Measurements from ENCODE around the gene SLC43A3.
A peak's percentile ranks its signal among the peaks of the same experiment; 100 is the strongest.

The SLC43A3 gene

DNA sequence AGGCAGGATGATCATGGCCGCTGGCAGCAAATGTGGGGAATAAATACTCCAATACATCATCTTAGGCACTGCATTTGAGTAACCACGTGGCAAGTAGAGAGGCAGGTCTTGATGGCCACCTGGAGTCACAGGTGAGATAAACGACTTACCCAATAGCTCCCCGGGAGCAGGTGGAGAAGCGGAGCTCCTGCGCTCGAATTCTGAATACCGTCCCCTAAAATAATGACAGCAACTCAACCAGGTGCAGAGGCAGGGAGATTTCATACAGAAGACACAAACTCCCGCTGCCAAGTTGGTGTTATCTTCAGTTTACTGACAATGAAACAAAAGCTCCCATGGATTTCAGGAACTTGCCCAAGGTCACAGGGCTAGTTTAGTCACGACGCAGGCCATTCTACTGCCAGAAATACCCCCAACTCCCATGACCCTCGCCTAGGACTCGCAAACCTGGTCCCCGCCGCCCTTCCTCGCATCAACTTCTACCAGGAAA is 437 bp downstream of the SLC43A3 start:
- Histone ChIP-seq H3K4me3 (replicated peaks; ENCODE audit: insufficient read depth, low read length) (peak overlapping the region; percentile 51), H3K27me3 (ENCODE audit: insufficient read depth, poor library complexity, severe bottlenecking) (no peaks in the 10 kb centered on the region), H3K27ac (replicated peaks) (peak overlapping the region; percentile 96)
- DNase-seq (ENCODE audit: low read depth in 1 of 2, low spot score in 1 of 2) = no peak
- TF ChIP-seq REST (IDR thresholded peaks at IDR 0.05; ENCODE audit: insufficient replicate concordance, low read depth) (no peak), CTCF (IDR thresholded peaks at IDR 0.05; ENCODE audit: insufficient read depth, low read length) (no peak), POLR2AphosphoS5 (IDR thresholded peaks at IDR 0.05; ENCODE audit: low read depth) (no peak), GABPA (IDR thresholded peaks at IDR 0.05; ENCODE audit: low read depth) (no peak), SPI1 (IDR thresholded peaks at IDR 0.05; ENCODE audit: borderline replicate concordance, low read depth) (no peak)

GRCh38 chr11:57425565-57426438 is 1.1 kb downstream of the SLC43A3 start:
- peak; percentile 30 to 63 for DNase-seq (ENCODE audit: low read depth in 1 of 2, low spot score in 1 of 2)
- Histone ChIP-seq H3K27me3 (ENCODE audit: insufficient read depth, poor library complexity, severe bottlenecking) (no peaks in the 10 kb centered on the region), H3K4me3 (replicated peaks; ENCODE audit: insufficient read depth, low read length) (peak overlapping the region; percentile 51), H3K27ac (replicated peaks) (peak overlapping the region; percentile 96)
- TF ChIP-seq SPI1 (IDR thresholded peaks at IDR 0.05; ENCODE audit: borderline replicate concordance, low read depth) (no peak; the same call in 1 of the 2 replicates), REST (IDR thresholded peaks at IDR 0.05; ENCODE audit: insufficient replicate concordance, low read depth) (no peak), POLR2AphosphoS5 (IDR thresholded peaks at IDR 0.05; ENCODE audit: low read depth) (no peak; the same call in 1 of the 2 replicates), CTCF (IDR thresholded peaks at IDR 0.05; ENCODE audit: insufficient read depth, low read length) (no peak), GABPA (IDR thresholded peaks at IDR 0.05; ENCODE audit: low read depth) (no peak)

- Histone ChIP-seq H3K27me3 (ENCODE audit: insufficient read depth, poor library complexity, severe bottlenecking) (no peaks in the 10 kb centered on the region), H3K4me3 (replicated peaks; ENCODE audit: insufficient read depth, low read length) (peak overlapping the region; percentile 51), H3K27ac (replicated peaks) (peak overlapping the region; percentile 96)
- DNase-seq (ENCODE audit: low read depth in 1 of 2, low spot score in 1 of 2) = peak; percentile 95 to 96
- TF ChIP-seq GABPA (IDR thresholded peaks at IDR 0.05; ENCODE audit: low read depth) (peak; percentile 11; the same call in 1 of the 2 replicates), SPI1 (IDR thresholded peaks at IDR 0.05; ENCODE audit: borderline replicate concordance, low read depth) (peak; percentile 76; the same call in 1 of the 2 replicates), CTCF (IDR thresholded peaks at IDR 0.05; ENCODE audit: insufficient read depth, low read length) (no peak), REST (IDR thresholded peaks at IDR 0.05; ENCODE audit: insufficient replicate concordance, low read depth) (no peak), POLR2AphosphoS5 (IDR thresholded peaks at IDR 0.05; ENCODE audit: low read depth) (peak; percentile 97)
These were observed 1.9 kb downstream of the SLC43A3 start for GRCh38 chr11:57424792-57425564.
